ENCODE measurements around the gene BACH2. TPM values are rescaled to one million over a fixed set of nuclear protein-coding genes. Genes with fewer than 3 reads are reported as not detected.

BACH2 gene
- total and polyA plus RNA-seq, 7 experiments from 2014 or later = 24.8 to 193 (median 117) TPM

DNA sequence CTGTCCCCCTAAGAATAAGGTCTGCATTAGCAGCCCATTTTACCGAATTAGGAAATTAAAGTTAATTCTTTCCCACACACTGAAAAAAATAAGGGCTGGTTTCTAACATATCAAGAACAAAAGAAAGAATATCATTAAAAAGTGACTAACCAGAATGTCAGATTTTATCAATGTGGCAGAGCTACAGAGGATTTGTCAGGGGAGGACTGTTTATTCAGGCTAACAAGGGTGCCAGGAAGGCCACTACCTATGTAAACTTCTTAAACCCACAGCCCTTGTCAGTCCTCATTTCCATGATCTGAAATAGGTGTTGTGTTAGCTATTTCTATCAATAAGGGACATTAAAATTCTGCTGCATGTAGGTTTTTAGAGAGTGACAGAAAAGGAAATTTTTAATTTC is 76.4 kb downstream of the BACH2 start:
- H3K36me3 ChIP-seq (ENCODE audit: control insufficient read depth in 2 of 3, insufficient read depth in 3 of 3, low read length in 3 of 3) = peaks cover 0 to 7% (median 0%) of the 10 kb centered on the region in 3 experiments
- DNase-seq = no peak
- no peak overlapping the region for H3K4me3 Mint-ChIP-seq
- H3K27me3 Mint-ChIP-seq = no peaks in the 10 kb centered on the region
- peak overlapping the region; percentile 85 for H3K27ac ChIP-seq (ENCODE audit: low read depth, low read length)
- peaks cover 0 to 22% (median 10%) of the 10 kb centered on the region in 11 donors for H3K9me3 Mint-ChIP-seq
- no peak overlapping the region for H3K4me3 ChIP-seq (ENCODE audit: low read length)
- H3K4me1 ChIP-seq (ENCODE audit: control insufficient read depth in 2 of 2, insufficient read depth in 2 of 2, low read length in 2 of 2) = peaks cover 0 to 66% of the 10 kb centered on the region in 2 donors
- CTCF ChIA-PET = no interaction called here
- no peak overlapping the region for H3K27ac Mint-ChIP-seq
- peaks cover 0 to 10% (median 3%) of the 10 kb centered on the region in 3 experiments for H3K9me3 ChIP-seq (ENCODE audit: control insufficient read depth in 2 of 3, low read length in 3 of 3)
- no peaks in the 10 kb centered on the region for H3K27me3 ChIP-seq (ENCODE audit: control insufficient read depth in 2 of 2, insufficient read depth in 2 of 2, low read length in 2 of 2)
- peaks cover 15 to 31% (median 17%) of the 10 kb centered on the region in 7 donors for H3K4me1 Mint-ChIP-seq
- intact Hi-C loops (cut with micrococcal nuclease) = no loop called here
- peaks cover 13 to 35% (median 32%) of the 10 kb centered on the region in 5 donors for H3K36me3 Mint-ChIP-seq
- no peak for ATAC-seq
- POLR2A ChIA-PET = interaction anchor here (0.8 to 4.9 kb wide), 9 partner anchors 12 to 77 kb away, joined by 3 to 22 read pairs (median 3); no protein-coding TSS in a partner anchor

GRCh38 chr6:90219209-90219985 is 77.2 kb downstream of the BACH2 start:
- peaks cover 8 to 28% (median 10%) of the 10 kb centered on the region in 7 donors for H3K4me1 Mint-ChIP-seq

DNA sequence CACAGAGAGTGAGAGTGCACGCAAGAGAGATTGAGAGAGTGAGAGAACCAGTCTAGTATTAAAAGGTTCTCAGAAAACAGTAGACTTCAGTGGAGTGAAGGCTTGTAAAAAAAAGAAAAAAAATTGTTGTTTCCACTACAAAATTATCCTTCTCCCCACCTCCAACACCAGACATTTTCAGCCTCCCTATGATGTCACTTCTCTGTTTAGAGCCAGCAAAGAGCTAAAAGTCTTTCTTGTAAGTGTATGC is 77.8 kb downstream of the BACH2 start:
- intact Hi-C loops (cut with micrococcal nuclease) = loop anchor here (1.0 to 10.0 kb wide), 13 partner anchors 10 to 844 kb away; partner anchors contain the start of gene BACH2 (in 1 of the 2)
- Histone ChIP-seq H3K4me1 (ENCODE audit: control insufficient read depth in 2 of 2, insufficient read depth in 2 of 2, low read length in 2 of 2) (peaks cover 0 to 78% of the 10 kb centered on the region in 2 donors), H3K27me3 (ENCODE audit: control insufficient read depth in 2 of 2, insufficient read depth in 2 of 2, low read length in 2 of 2) (no peaks in the 10 kb centered on the region), H3K36me3 (ENCODE audit: control insufficient read depth in 2 of 3, insufficient read depth in 3 of 3, low read length in 3 of 3) (peaks cover 0 to 7% (median 0%) of the 10 kb centered on the region in 3 experiments), H3K4me3 (ENCODE audit: low read length) (peak overlapping the region; percentile 44), H3K9me3 (ENCODE audit: control insufficient read depth in 2 of 3, low read length in 3 of 3) (peaks cover 0 to 10% (median 3%) of the 10 kb centered on the region in 3 experiments), H3K27ac (ENCODE audit: low read depth, low read length) (peak overlapping the region; percentile 85)
- Mint-ChIP-seq H3K36me3 (peaks cover 11 to 26% (median 24%) of the 10 kb centered on the region in 5 donors), H3K27ac (no peak overlapping the region), H3K27me3 (no peaks in the 10 kb centered on the region), H3K4me3 (no peak overlapping the region), H3K9me3 (peaks cover 0 to 20% (median 9%) of the 10 kb centered on the region in 11 donors), H3K4me1 (peaks cover 3 to 28% (median 9%) of the 10 kb centered on the region in 7 donors)
- DNase-seq (peak in 7 of 9 donors; percentile 55 to 84 (median 75)), ATAC-seq (peak; percentile 62)
- CTCF ChIA-PET = interaction anchor here (0.7 to 3.0 kb wide), 10 partner anchors 11 to 278 kb away, joined by 3 to 11 read pairs (median 4); no protein-coding TSS in a partner anchor
- POLR2A ChIA-PET = interaction anchor here (0.7 to 5.3 kb wide), 19 partner anchors 11 to 106 kb away, joined by 3 to 31 read pairs (median 6); partner anchors contain the start of gene BACH2

More at GRCh38 chr6:90219209-90219985, 77.2 kb downstream of the BACH2 start:
- ATAC-seq (peak; percentile 20), DNase-seq (peak in 7 of 9 donors; percentile 36 to 76 (median 54))
- CTCF ChIA-PET = interaction anchor here (0.7 to 3.0 kb wide), 9 partner anchors 11 to 279 kb away, joined by 3 to 11 read pairs (median 5); no protein-coding TSS in a partner anchor
- Histone ChIP-seq H3K27ac (ENCODE audit: low read depth, low read length) (peak overlapping the region; percentile 85), H3K36me3 (ENCODE audit: control insufficient read depth in 2 of 3, insufficient read depth in 3 of 3, low read length in 3 of 3) (peaks cover 0 to 7% (median 0%) of the 10 kb centered on the region in 3 experiments), H3K4me3 (ENCODE audit: low read length) (peak overlapping the region; percentile 44), H3K27me3 (ENCODE audit: control insufficient read depth in 2 of 2, insufficient read depth in 2 of 2, low read length in 2 of 2) (no peaks in the 10 kb centered on the region), H3K4me1 (ENCODE audit: control insufficient read depth in 2 of 2, insufficient read depth in 2 of 2, low read length in 2 of 2) (peaks cover 0 to 73% of the 10 kb centered on the region in 2 donors), H3K9me3 (ENCODE audit: control insufficient read depth in 2 of 3, low read length in 3 of 3) (peaks cover 0 to 10% (median 3%) of the 10 kb centered on the region in 3 experiments)
- Mint-ChIP-seq H3K36me3 (peaks cover 12 to 31% (median 27%) of the 10 kb centered on the region in 5 donors), H3K27ac (no peak overlapping the region), H3K9me3 (peaks cover 0 to 22% (median 10%) of the 10 kb centered on the region in 11 donors), H3K4me3 (no peak overlapping the region), H3K27me3 (no peaks in the 10 kb centered on the region)
- intact Hi-C loops (cut with micrococcal nuclease) = loop anchor here (1.0 to 10.0 kb wide), 7 partner anchors 15 to 845 kb away; no protein-coding TSS in a partner anchor
- POLR2A ChIA-PET = interaction anchor here (0.7 to 5.3 kb wide), 19 partner anchors 11 to 106 kb away, joined by 3 to 31 read pairs (median 6); partner anchors contain the start of gene BACH2

GRCh38 chr6:90217506-90218127 is 79.0 kb downstream of the BACH2 start:
- ChIA-PET CTCF (interaction anchor here (0.6 to 3.0 kb wide), 11 partner anchors 13 to 277 kb away, joined by 3 to 11 read pairs (median 3); no protein-coding TSS in a partner anchor), POLR2A (interaction anchor here (0.5 to 5.3 kb wide), 24 partner anchors 9 to 773 kb away, joined by 3 to 31 read pairs (median 5); partner anchors contain the start of gene BACH2)
- intact Hi-C loops (cut with micrococcal nuclease) = loop anchor here (1.0 to 10.0 kb wide), 13 partner anchors 8 to 843 kb away; partner anchors contain the start of gene BACH2 (in 1 of the 2)
- H3K9me3 ChIP-seq (ENCODE audit: control insufficient read depth in 2 of 3, low read length in 3 of 3) = peaks cover 0 to 2% (median 0%) of the 10 kb centered on the region in 3 experiments
- ATAC-seq = no peak
- Mint-ChIP-seq H3K27me3 (no peaks in the 10 kb centered on the region), H3K9me3 (peaks cover 0 to 8% (median 3%) of the 10 kb centered on the region in 11 donors), H3K4me3 (no peak overlapping the region), H3K27ac (no peak overlapping the region), H3K4me1 (peaks cover 0 to 33% (median 19%) of the 10 kb centered on the region in 7 donors), H3K36me3 (peaks cover 3 to 20% (median 13%) of the 10 kb centered on the region in 5 donors)
- H3K36me3 ChIP-seq (ENCODE audit: control insufficient read depth in 2 of 3, insufficient read depth in 3 of 3, low read length in 3 of 3) = peaks cover 0 to 1% (median 0%) of the 10 kb centered on the region in 3 experiments
- H3K4me3 ChIP-seq (ENCODE audit: low read length) = peak overlapping the region; percentile 33
- no peak for DNase-seq
- H3K27ac ChIP-seq (ENCODE audit: low read depth, low read length) = peak overlapping the region; percentile 85
- H3K27me3 ChIP-seq (ENCODE audit: control insufficient read depth in 2 of 2, insufficient read depth in 2 of 2, low read length in 2 of 2) = no peaks in the 10 kb centered on the region
- peaks cover 0 to 91% of the 10 kb centered on the region in 2 donors for H3K4me1 ChIP-seq (ENCODE audit: control insufficient read depth in 2 of 2, insufficient read depth in 2 of 2, low read length in 2 of 2)

GRCh38 chr6:90216072-90216977 is 80.3 kb downstream of the BACH2 start:
- no peak overlapping the region for H3K27ac Mint-ChIP-seq
- H3K36me3 ChIP-seq (ENCODE audit: control insufficient read depth in 2 of 3, insufficient read depth in 3 of 3, low read length in 3 of 3) = no peaks in the 10 kb centered on the region
- intact Hi-C loops (cut with micrococcal nuclease) = loop anchor here in 1 of 2 donors (5.0 to 10.0 kb wide), 2 partner anchors 181 to 842 kb away; no protein-coding TSS in a partner anchor
- H3K4me1 ChIP-seq (ENCODE audit: control insufficient read depth in 2 of 2, insufficient read depth in 2 of 2, low read length in 2 of 2) = peaks cover 0 to 97% of the 10 kb centered on the region in 2 donors
- H3K9me3 Mint-ChIP-seq = no peaks in the 10 kb centered on the region
- ATAC-seq = peak; percentile 69
- peak in 5 of 9 donors; percentile 61 to 82 (median 63) for DNase-seq
- no peaks in the 10 kb centered on the region for H3K9me3 ChIP-seq (ENCODE audit: control insufficient read depth in 2 of 3, low read length in 3 of 3)
- H3K36me3 Mint-ChIP-seq = peaks cover 0 to 12% (median under 1%) of the 10 kb centered on the region in 5 donors
- H3K4me3 ChIP-seq (ENCODE audit: low read length) = peak overlapping the region; percentile 18
- peaks cover 0 to 33% (median 31%) of the 10 kb centered on the region in 7 donors for H3K4me1 Mint-ChIP-seq
- H3K4me3 Mint-ChIP-seq = peak overlapping the region in 7 of 10 donors; percentile 42 to 74 (median 68)
- no peaks in the 10 kb centered on the region for H3K27me3 Mint-ChIP-seq
- H3K27me3 ChIP-seq (ENCODE audit: control insufficient read depth in 2 of 2, insufficient read depth in 2 of 2, low read length in 2 of 2) = no peaks in the 10 kb centered on the region
- ChIA-PET POLR2A (interaction anchor here (0.6 to 5.3 kb wide), 23 partner anchors 14 to 271 kb away, joined by 3 to 31 read pairs (median 5); partner anchors contain the start of gene BACH2), CTCF (interaction anchor here (0.6 to 3.0 kb wide), 12 partner anchors 12 to 276 kb away, joined by 3 to 11 read pairs (median 4); no protein-coding TSS in a partner anchor)
- peak overlapping the region; percentile 85 for H3K27ac ChIP-seq (ENCODE audit: low read depth, low read length)

Data from naive thymus-derived CD4-positive, alpha-beta T cell (primary cell).